Measurements from ENCODE around the gene TULP1. TPM values are rescaled to one million over a fixed set of nuclear protein-coding genes. Genes with fewer than 3 reads are reported as not detected.

The TULP1 gene
- total and polyA plus RNA-seq, 4 donors, result not detected

- TF ChIP-seq REST (IDR thresholded peaks at IDR 0.05), result no peak
- no peak for TF ChIP-seq RXRA (IDR thresholded peaks at IDR 0.05)
Observed at GRCh38 chr6:35507221-35507620, 5.5 kb downstream of the TULP1 start (continued).

- Histone ChIP-seq H3K9me3 (ENCODE audit: control insufficient read depth in 4 of 4, low read length in 3 of 4) (no peaks in the 10 kb centered on the region), H3K27ac (ENCODE audit: low read depth in 1 of 2, low read length in 2 of 2) (no peak overlapping the region), H3K4me1 (ENCODE audit: control insufficient read depth in 4 of 4, insufficient read depth in 4 of 4, low read length in 3 of 4) (no peaks in the 10 kb centered on the region), H3K36me3 (ENCODE audit: control insufficient read depth in 4 of 4, insufficient read depth in 3 of 4, low read depth in 1 of 4, low read length in 3 of 4) (no peaks in the 10 kb centered on the region), H3K4me3 (ENCODE audit: low read depth in 1 of 3, low read length in 3 of 3) (no peak overlapping the region), H3K27me3 (ENCODE audit: control insufficient read depth in 4 of 4, insufficient read depth in 4 of 4, low read length in 3 of 4) (no peaks in the 10 kb centered on the region), H3K9ac (ENCODE audit: low read depth in 1 of 2, low read length in 2 of 2) (no peak overlapping the region)
- no peak for DNase-seq (ENCODE audit: low spot score)
- 92% methylated on average over 3 of the region's 3 CpGs for WGBS
- no peak for TF ChIP-seq YY1 (IDR thresholded peaks at IDR 0.05)
- TF ChIP-seq JUND (IDR thresholded peaks at IDR 0.05), result no peak
Observed at GRCh38 chr6:35506536-35506935, 6.2 kb downstream of the TULP1 start.

- Histone ChIP-seq H3K36me3 (ENCODE audit: control insufficient read depth in 4 of 4, insufficient read depth in 3 of 4, low read depth in 1 of 4, low read length in 3 of 4) (no peaks in the 10 kb centered on the region), H3K27me3 (ENCODE audit: control insufficient read depth in 4 of 4, insufficient read depth in 4 of 4, low read length in 3 of 4) (no peaks in the 10 kb centered on the region), H3K9ac (ENCODE audit: low read depth in 1 of 2, low read length in 2 of 2) (no peak overlapping the region), H3K27ac (ENCODE audit: low read depth in 1 of 2, low read length in 2 of 2) (no peak overlapping the region), H3K4me3 (ENCODE audit: low read depth in 1 of 3, low read length in 3 of 3) (no peak overlapping the region), H3K4me1 (ENCODE audit: control insufficient read depth in 4 of 4, insufficient read depth in 4 of 4, low read length in 3 of 4) (no peaks in the 10 kb centered on the region), H3K9me3 (ENCODE audit: control insufficient read depth in 4 of 4, low read length in 3 of 4) (no peaks in the 10 kb centered on the region)
- WGBS, result 47% methylated on average over 21 of the region's 21 CpGs
- DNase-seq (ENCODE audit: low spot score), result no peak
- TF ChIP-seq HNF4G (IDR thresholded peaks at IDR 0.05), result no peak
- TF ChIP-seq FOXA2 (IDR thresholded peaks at IDR 0.05), result no peak
- no peak for TF ChIP-seq EGR1 (IDR thresholded peaks at IDR 0.05; ENCODE audit: low read depth in 2 of 2)
- no peak for TF ChIP-seq TAF1 (conservative IDR thresholded peaks at IDR 0.05)
- TF ChIP-seq ATF3 (IDR thresholded peaks at IDR 0.05), result no peak
- no peak for TF ChIP-seq MAX (IDR thresholded peaks at IDR 0.05)
- TF ChIP-seq YY1 (IDR thresholded peaks at IDR 0.05), result no peak
- no peak for TF ChIP-seq REST (IDR thresholded peaks at IDR 0.05)
- TF ChIP-seq FOXA1 (IDR thresholded peaks at IDR 0.05), result no peak
- no peak for TF ChIP-seq GABPA (IDR thresholded peaks at IDR 0.05 in 1 of 2, conservative IDR thresholded peaks at IDR 0.05 in 1 of 2)
- TF ChIP-seq NR2F2 (IDR thresholded peaks at IDR 0.05), result no peak
- TF ChIP-seq JUND (IDR thresholded peaks at IDR 0.05), result no peak
- no peak for TF ChIP-seq ZBTB33 (IDR thresholded peaks at IDR 0.05)
- no peak for TF ChIP-seq SP1 (IDR thresholded peaks at IDR 0.05)
- no peak for TF ChIP-seq RAD21 (IDR thresholded peaks at IDR 0.05)
- no peak for TF ChIP-seq CTCF (IDR thresholded peaks at IDR 0.05; ENCODE audit: low read depth, low read length, missing input control)
- no peak for TF ChIP-seq RXRA (IDR thresholded peaks at IDR 0.05)
- no peak for TF ChIP-seq HNF4A (conservative IDR thresholded peaks at IDR 0.05)
Observed at GRCh38 chr6:35505999-35506412, 6.7 kb downstream of the TULP1 start.
